Renal cortex interstitium (tissue), 11 donors: ENCODE results near the gene ZDHHC7. TPM values are rescaled to one million over a fixed set of nuclear protein-coding genes. Genes with fewer than 3 reads are reported as not detected.
"Not testable (repeated sequence)": the region's sequence is repeated elsewhere in the genome, so short reads cannot be mapped to it uniquely, and the experiment has no call there.

Experiments
- DNase-seq, 11 donors: peaks; one replicate each; pipeline ENCODE4 v3.0.0-alpha.2; 2013; ENCODE audit warnings: low read depth in 9 of 11, low spot score in 4 of 11; ENCODE audit errors: extremely low read depth in 1 of 11
- polyA plus RNA-seq, 3 donors: library from polyadenylated mRNA; unstranded; fragments of 120-200 nt; gene quantifications; one replicate each; pipeline ENCODE4 v1.2.1, GENCODE V29; 2013; ENCODE audit not compliant: insufficient read length in 3 of 3

ZDHHC7 gene
- polyA plus RNA-seq, 3 donors, result 50.8 to 62.5 (median 59.0) TPM

GRCh38 chr16:85046931-85047866, 35.9 kb upstream of the ZDHHC7 start:
- DNase-seq, result no peak

GRCh38 chr16:85046472-85046916, 35.2 kb upstream of the ZDHHC7 start:
- no peak for DNase-seq

GRCh38 chr16:85045641-85046471, 34.5 kb upstream of the ZDHHC7 start:
- DNase-seq, result no peak

GRCh38 chr16:85045077-85045476, 33.7 kb upstream of the ZDHHC7 start:
- DNase-seq, result no peak

GRCh38 chr16:85042606-85043005, 31.3 kb upstream of the ZDHHC7 start:
- no peak for DNase-seq

- DNase-seq, result no peak
Measured at GRCh38 chr16:85042167-85042526, 30.8 kb upstream of the ZDHHC7 start.

GRCh38 chr16:85041219-85042166, 30.2 kb upstream of the ZDHHC7 start:
- DNase-seq, result no peak

- DNase-seq, result no peak
Measured at GRCh38 chr16:85040685-85041084, 29.4 kb upstream of the ZDHHC7 start.

GRCh38 chr16:85037721-85038120, 26.4 kb upstream of the ZDHHC7 start:
- DNase-seq, result no peak

- DNase-seq, result no peak
Measured at GRCh38 chr16:85037050-85037410, 25.7 kb upstream of the ZDHHC7 start.

GRCh38 chr16:85036236-85037049, 25.1 kb upstream of the ZDHHC7 start:
- DNase-seq, result no peak

- no peak for DNase-seq
Measured at GRCh38 chr16:85034591-85035433, 23.5 kb upstream of the ZDHHC7 start.

GRCh38 chr16:85033171-85033570, 21.8 kb upstream of the ZDHHC7 start:
- DNase-seq, result no peak

GRCh38 chr16:85032187-85032586, 20.9 kb upstream of the ZDHHC7 start:
- DNase-seq, result not testable (repeated sequence)

GRCh38 chr16:85031451-85031850, 20.1 kb upstream of the ZDHHC7 start:
- DNase-seq, result no peak

- DNase-seq, result no peak
Measured at GRCh38 chr16:85029981-85030401, 18.7 kb upstream of the ZDHHC7 start.

GRCh38 chr16:85029408-85029784, 18.1 kb upstream of the ZDHHC7 start:
- DNase-seq, result no peak
